ENCODE results near the gene SMIM8. TPM values are rescaled to one million over a fixed set of nuclear protein-coding genes. Genes with fewer than 3 reads are reported as not detected.

The SMIM8 gene
- total and polyA plus RNA-seq, 2 of the 4 experiments (the other 2 are of a cell fraction), result 2.7 to 3.6 TPM

DNA sequence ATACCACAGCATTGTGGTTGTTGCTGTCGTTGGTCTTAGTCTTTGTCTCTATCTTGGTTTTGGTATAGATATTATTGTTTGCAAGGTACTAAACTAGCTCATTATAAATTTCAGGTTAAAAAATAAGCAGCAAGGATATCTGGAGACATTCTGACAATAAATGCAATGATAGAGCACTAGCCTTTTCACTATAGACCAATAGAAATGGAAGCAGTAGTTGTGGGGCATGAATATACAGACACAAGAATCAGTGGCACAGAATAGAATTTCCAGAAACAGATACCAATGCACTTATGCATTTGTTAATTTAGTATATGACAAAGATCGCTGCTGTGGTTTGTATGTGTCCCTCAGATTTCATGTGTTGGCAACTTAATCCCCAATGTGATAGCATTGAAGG is 54.3 kb downstream of the SMIM8 start:
- no peak overlapping the region for H4K91ac ChIP-seq (ENCODE audit: insufficient read depth, low read depth, low read length)
- TF ChIP-seq, protein P1, sequence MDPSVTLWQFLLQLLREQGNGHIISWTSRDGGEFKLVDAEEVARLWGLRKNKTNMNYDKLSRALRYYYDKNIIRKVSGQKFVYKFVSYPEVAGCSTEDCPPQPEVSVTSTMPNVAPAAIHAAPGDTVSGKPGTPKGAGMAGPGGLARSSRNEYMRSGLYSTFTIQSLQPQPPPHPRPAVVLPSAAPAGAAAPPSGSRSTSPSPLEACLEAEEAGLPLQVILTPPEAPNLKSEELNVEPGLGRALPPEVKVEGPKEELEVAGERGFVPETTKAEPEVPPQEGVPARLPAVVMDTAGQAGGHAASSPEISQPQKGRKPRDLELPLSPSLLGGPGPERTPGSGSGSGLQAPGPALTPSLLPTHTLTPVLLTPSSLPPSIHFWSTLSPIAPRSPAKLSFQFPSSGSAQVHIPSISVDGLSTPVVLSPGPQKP (IDR thresholded peaks at IDR 0.05; ENCODE audit: borderline replicate concordance, low read depth, low read length), result no peak
- TF ChIP-seq BHLHE40 (IDR thresholded peaks at IDR 0.05; ENCODE audit: low read depth, low read length), result no peak
- no peak for TF ChIP-seq CHD1 (IDR thresholded peaks at IDR 0.05; ENCODE audit: low read depth, low read length)
- no peak for TF ChIP-seq RFX5 (IDR thresholded peaks at IDR 0.05; ENCODE audit: low read depth, low read length)
- TF ChIP-seq POLR2A (IDR thresholded peaks at IDR 0.05; ENCODE audit: low read depth, low read length), result no peak
- no peak for TF ChIP-seq RCOR1 (IDR thresholded peaks at IDR 0.05; ENCODE audit: insufficient replicate concordance, low read length)
- TF ChIP-seq, protein P2, sequence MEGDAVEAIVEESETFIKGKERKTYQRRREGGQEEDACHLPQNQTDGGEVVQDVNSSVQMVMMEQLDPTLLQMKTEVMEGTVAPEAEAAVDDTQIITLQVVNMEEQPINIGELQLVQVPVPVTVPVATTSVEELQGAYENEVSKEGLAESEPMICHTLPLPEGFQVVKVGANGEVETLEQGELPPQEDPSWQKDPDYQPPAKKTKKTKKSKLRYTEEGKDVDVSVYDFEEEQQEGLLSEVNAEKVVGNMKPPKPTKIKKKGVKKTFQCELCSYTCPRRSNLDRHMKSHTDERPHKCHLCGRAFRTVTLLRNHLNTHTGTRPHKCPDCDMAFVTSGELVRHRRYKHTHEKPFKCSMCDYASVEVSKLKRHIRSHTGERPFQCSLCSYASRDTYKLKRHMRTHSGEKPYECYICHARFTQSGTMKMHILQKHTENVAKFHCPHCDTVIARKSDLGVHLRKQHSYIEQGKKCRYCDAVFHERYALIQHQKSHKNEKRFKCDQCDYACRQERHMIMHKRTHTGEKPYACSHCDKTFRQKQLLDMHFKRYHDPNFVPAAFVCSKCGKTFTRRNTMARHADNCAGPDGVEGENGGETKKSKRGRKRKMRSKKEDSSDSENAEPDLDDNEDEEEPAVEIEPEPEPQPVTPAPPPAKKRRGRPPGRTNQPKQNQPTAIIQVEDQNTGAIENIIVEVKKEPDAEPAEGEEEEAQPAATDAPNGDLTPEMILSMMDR (conservative IDR thresholded peaks at IDR 0.05; ENCODE audit: low read depth, low read length), result no peak
- TF ChIP-seq SMC3 (IDR thresholded peaks at IDR 0.05; ENCODE audit: low read depth, low read length), result no peak
- TF ChIP-seq CEBPB (IDR thresholded peaks at IDR 0.05; ENCODE audit: low read depth, low read length), result no peak
- TF ChIP-seq FOS (IDR thresholded peaks at IDR 0.05; ENCODE audit: low read depth, low read length), result no peak
- TF ChIP-seq MAZ (IDR thresholded peaks at IDR 0.05; ENCODE audit: borderline replicate concordance, low read depth, low read length), result no peak
- TF ChIP-seq, protein P3, sequence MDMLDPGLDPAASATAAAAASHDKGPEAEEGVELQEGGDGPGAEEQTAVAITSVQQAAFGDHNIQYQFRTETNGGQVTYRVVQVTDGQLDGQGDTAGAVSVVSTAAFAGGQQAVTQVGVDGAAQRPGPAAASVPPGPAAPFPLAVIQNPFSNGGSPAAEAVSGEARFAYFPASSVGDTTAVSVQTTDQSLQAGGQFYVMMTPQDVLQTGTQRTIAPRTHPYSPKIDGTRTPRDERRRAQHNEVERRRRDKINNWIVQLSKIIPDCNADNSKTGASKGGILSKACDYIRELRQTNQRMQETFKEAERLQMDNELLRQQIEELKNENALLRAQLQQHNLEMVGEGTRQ (IDR thresholded peaks at IDR 0.05; ENCODE audit: low read depth, low read length), result no peak
- no peak for TF ChIP-seq MXI1 (IDR thresholded peaks at IDR 0.05; ENCODE audit: borderline replicate concordance, low read depth, low read length)
- no peak for TF ChIP-seq MAFK (IDR thresholded peaks at IDR 0.05; ENCODE audit: low read depth, low read length)
- H3K9ac ChIP-seq (ENCODE audit: low read depth, low read length), result no peak overlapping the region
- no peaks in the 10 kb centered on the region for H3K79me1 ChIP-seq (ENCODE audit: low read depth in 1 of 2, low read length in 2 of 2)
- no peak overlapping the region for H4K8ac ChIP-seq (ENCODE audit: low read depth in 2 of 2, low read length in 2 of 2)
- ChIA-PET CTCF (interaction anchor here (1.2 kb wide), 1 partner anchor 16 kb away, joined by 3 read pairs; no protein-coding TSS in a partner anchor), POLR2A (ENCODE audit: unreplicated experiment) (no interaction called here)
- no peak overlapping the region for H3K14ac ChIP-seq (replicated peaks; ENCODE audit: low read depth, low read length)
- H3K4me1 ChIP-seq (ENCODE audit: control insufficient read depth, insufficient read depth, low read length), result no peaks in the 10 kb centered on the region
- no peak overlapping the region for H2BK120ac ChIP-seq (ENCODE audit: low read depth, low read length)
- H2BK5ac ChIP-seq (ENCODE audit: low read depth, low read length, poor library complexity, severe bottlenecking), result no peak overlapping the region
- DNase-seq (no peak), ATAC-seq (ENCODE audit: low read depth) (no peak)
- no peak overlapping the region for H4K5ac ChIP-seq (ENCODE audit: low read depth, low read length)
- no peaks in the 10 kb centered on the region for H4K20me1 ChIP-seq (ENCODE audit: insufficient read depth, low read length)
- H3K18ac ChIP-seq (ENCODE audit: low read depth, low read length), result no peak overlapping the region
- H2AK9ac ChIP-seq (replicated peaks; ENCODE audit: low read depth, low read length, poor library complexity), result no peak overlapping the region
- H3K27ac ChIP-seq (ENCODE audit: insufficient read depth, low read length), result no peak overlapping the region
- H3K23ac ChIP-seq (ENCODE audit: low read depth, low read length), result no peak overlapping the region
- intact Hi-C loops (cut with micrococcal nuclease), result no loop called here
- H3K4ac ChIP-seq (ENCODE audit: low read depth, low read length), result no peak overlapping the region
- in situ Hi-C loops (cut with MboI; ENCODE audit: low sequenced_read_pairs), result no loop called here
- no peak overlapping the region for H2AFZ ChIP-seq (replicated peaks; ENCODE audit: low read length, poor library complexity)
- no peaks in the 10 kb centered on the region for H3K9me1 ChIP-seq (ENCODE audit: insufficient read depth, low read length)
- H3K36me3 ChIP-seq (ENCODE audit: control insufficient read depth, insufficient read depth, low read length), result no peaks in the 10 kb centered on the region
- BruUV-seq (replicated peaks), result no TSS peak
- no peak overlapping the region for H3K56ac ChIP-seq (ENCODE audit: extremely low read depth, insufficient read depth, low read length)
- no peak overlapping the region for H2BK20ac ChIP-seq (ENCODE audit: low read depth, low read length)
- H3K4me3 ChIP-seq (ENCODE audit: insufficient read depth, low read depth, low read length), result no peak overlapping the region
- no peak overlapping the region for H3K4me2 ChIP-seq (ENCODE audit: low read depth, low read length)
- no peaks in the 10 kb centered on the region for H3K27me3 ChIP-seq (ENCODE audit: control insufficient read depth, insufficient read depth, low read length)
- no peaks in the 10 kb centered on the region for H3K9me3 ChIP-seq (ENCODE audit: control insufficient read depth, insufficient read depth, low read length)
- dilution Hi-C loops (cut with HindIII; ENCODE audit: low sequenced_read_pairs, unreplicated experiment), result no loop called here
- H2BK15ac ChIP-seq (ENCODE audit: low read depth, low read length), result no peak overlapping the region
- no CpG with 5 or more reads among the region's 2 CpGs for WGBS, 2 experiments (ENCODE audit: extremely low coverage in 2 of 2, insufficient read length in 1 of 2)
- H2AK5ac ChIP-seq (ENCODE audit: low read depth, low read length), result no peak overlapping the region

Data from IMR-90 (cell line).